Neural crest cell (in vitro differentiated cells): Measurements from ENCODE around the gene LGALS13. TPM values are rescaled to one million over a fixed set of nuclear protein-coding genes. Genes with fewer than 3 reads are reported as not detected.
"Not testable (repeated sequence)": the region's sequence is repeated elsewhere in the genome, so short reads cannot be mapped to it uniquely, and the experiment has no call there.

ENCODE experiments used
- DNase-seq: peaks from one replicate; pipeline ENCODE4 v3.0.0; 2021; ENCODE audit warnings: low read depth, mixed read lengths, low spot score
- H3K27ac Mint-ChIP-seq: one replicate; pipeline ENCODE4 v1.8.0; 2021; ENCODE audit warnings: mild to moderate bottlenecking, mixed read lengths; ENCODE audit not compliant: unreplicated experiment
- H3K27me3 Mint-ChIP-seq: 2 replicates; pipeline ENCODE4 v1.8.0; 2021; ENCODE audit warnings: low read depth, mild to moderate bottlenecking, mixed read lengths
- H3K36me3 Mint-ChIP-seq: 2 replicates; pipeline ENCODE4 v1.8.0; 2021; ENCODE audit warnings: low read depth, mild to moderate bottlenecking, mixed read lengths
- H3K4me1 Mint-ChIP-seq: 2 replicates; pipeline ENCODE4 v1.8.0; 2021; ENCODE audit warnings: mixed read lengths
- H3K4me3 Mint-ChIP-seq: one replicate; pipeline ENCODE4 v1.8.0; 2021; ENCODE audit warnings: mild to moderate bottlenecking, mixed read lengths
- H3K9me3 Mint-ChIP-seq: 2 replicates; pipeline ENCODE4 v1.8.0; 2021; ENCODE audit warnings: mixed read lengths
- CTCF ChIP-seq: fragments of 200-600 bp; sonication (generic); conservative IDR thresholded peaks from 2 replicates; pipeline ENCODE4 v1.5.0; 2021; ENCODE audit warnings: antibody characterized with exemption, mild to moderate bottlenecking
- total RNA-seq: library from RNA; stranded (reverse); gene quantifications from 2 replicates; pipeline ENCODE4 v1.2.1, GENCODE V29; 2021

LGALS13 gene
- total RNA-seq, 1 donor from 2014 or later: not detected

GRCh38 chr19:39613597-39613996 is 11.3 kb downstream of the LGALS13 start:
- H3K9me3 Mint-ChIP-seq: peaks cover 10% of the 10 kb centered on the region
- H3K36me3 Mint-ChIP-seq: no peaks in the 10 kb centered on the region
- no peak overlapping the region for H3K4me3 Mint-ChIP-seq
- no peak overlapping the region for H3K27ac Mint-ChIP-seq
- no peak for TF ChIP-seq CTCF
- H3K27me3 Mint-ChIP-seq: peaks cover 52% of the 10 kb centered on the region
- DNase-seq: no peak
- no peaks in the 10 kb centered on the region for H3K4me1 Mint-ChIP-seq

- DNase-seq: no peak
- H3K27ac Mint-ChIP-seq: no peak overlapping the region
- peaks cover 78% of the 10 kb centered on the region for H3K27me3 Mint-ChIP-seq
- no peaks in the 10 kb centered on the region for H3K36me3 Mint-ChIP-seq
- H3K9me3 Mint-ChIP-seq: peaks cover 8% of the 10 kb centered on the region
- TF ChIP-seq CTCF: no peak
- no peak overlapping the region for H3K4me3 Mint-ChIP-seq
- H3K4me1 Mint-ChIP-seq: no peaks in the 10 kb centered on the region
Measured at GRCh38 chr19:39617745-39618144, 15.4 kb downstream of the LGALS13 start.

- DNase-seq: no peak
Measured at GRCh38 chr19:39623946-39624345, 21.6 kb downstream of the LGALS13 start.

GRCh38 chr19:39627631-39628030 is 25.3 kb downstream of the LGALS13 start:
- not testable (repeated sequence) for H3K27ac Mint-ChIP-seq, H3K4me3 Mint-ChIP-seq, H3K9me3 Mint-ChIP-seq

More at GRCh38 chr19:39623946-39624345, 21.6 kb downstream of the LGALS13 start:
- Mint-ChIP-seq H3K27ac (no peak overlapping the region), H3K4me1 (no peaks in the 10 kb centered on the region), H3K27me3 (peaks cover 85% of the 10 kb centered on the region), H3K36me3 (no peaks in the 10 kb centered on the region), H3K4me3 (no peak overlapping the region), H3K9me3 (no peaks in the 10 kb centered on the region)
- TF ChIP-seq CTCF: no peak

GRCh38 chr19:39631178-39631577 is 28.9 kb downstream of the LGALS13 start:
- H3K27me3 Mint-ChIP-seq: peaks cover 64% of the 10 kb centered on the region
- DNase-seq: no peak
- no peaks in the 10 kb centered on the region for H3K4me1 Mint-ChIP-seq
- H3K4me3 Mint-ChIP-seq: no peak overlapping the region
- no peak overlapping the region for H3K27ac Mint-ChIP-seq
- TF ChIP-seq CTCF: no peak
- H3K9me3 Mint-ChIP-seq: peaks cover 7% of the 10 kb centered on the region
- H3K36me3 Mint-ChIP-seq: no peaks in the 10 kb centered on the region

More at GRCh38 chr19:39627631-39628030, 25.3 kb downstream of the LGALS13 start:
- not testable (repeated sequence) for H3K36me3 Mint-ChIP-seq, DNase-seq, H3K4me1 Mint-ChIP-seq
- H3K27me3 Mint-ChIP-seq: peaks cover 65% of the 10 kb centered on the region

- Mint-ChIP-seq H3K27ac (no peak overlapping the region), H3K4me1 (no peaks in the 10 kb centered on the region), H3K9me3 (peaks cover 7% of the 10 kb centered on the region), H3K4me3 (no peak overlapping the region), H3K27me3 (peaks cover 64% of the 10 kb centered on the region), H3K36me3 (no peaks in the 10 kb centered on the region)
- TF ChIP-seq CTCF: no peak
- no peak for DNase-seq
Measured at GRCh38 chr19:39631626-39632025, 29.3 kb downstream of the LGALS13 start.
